HG03039 (cell line): ENCODE data around the gene NUP88.

Source experiments
- ATAC-seq: cut with Tn5 transposase; IDR thresholded peaks from one replicate; pipeline ENCODE4 v1.9.1; 2021; ENCODE audit warnings: mild to moderate bottlenecking, moderate library complexity; ENCODE audit not compliant: unreplicated experiment

Gene NUP88

GRCh38 chr17:5361426-5361825 is 58.0 kb downstream of the NUP88 start:
- ATAC-seq = no peak

DNA sequence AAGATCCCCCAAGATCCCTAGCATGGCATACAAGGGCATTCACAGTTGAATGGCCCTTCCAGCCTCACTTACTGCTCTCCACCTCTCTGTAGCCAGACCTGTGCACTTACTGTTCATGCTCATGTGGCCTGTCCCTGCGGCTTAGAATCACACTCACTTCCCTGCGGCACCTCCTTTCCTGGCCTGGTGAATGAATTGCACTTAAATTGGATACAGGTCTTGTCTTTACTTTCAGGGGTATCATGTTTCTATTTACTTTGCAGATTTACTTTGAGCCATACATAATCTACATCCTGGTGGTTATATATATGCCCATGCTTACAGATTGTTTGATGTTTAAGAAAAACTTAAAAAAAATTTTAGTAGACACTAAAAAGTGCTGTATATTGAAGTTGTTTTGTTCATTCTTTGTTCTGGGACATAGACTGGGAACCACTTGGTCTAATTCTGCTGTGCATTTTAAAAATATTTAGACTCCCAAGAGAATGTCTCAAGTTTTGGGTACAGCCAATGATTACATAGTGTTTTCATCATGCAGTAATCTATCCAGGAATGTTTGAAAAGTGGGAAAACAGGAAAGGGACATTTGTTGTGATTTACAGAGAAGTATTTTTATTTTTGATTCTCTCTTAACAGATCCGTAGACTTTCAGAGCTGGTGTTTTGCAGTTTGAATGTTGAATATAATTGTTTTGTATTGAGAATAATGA is 63.9 kb downstream of the NUP88 start:
- no peak for ATAC-seq

DNA sequence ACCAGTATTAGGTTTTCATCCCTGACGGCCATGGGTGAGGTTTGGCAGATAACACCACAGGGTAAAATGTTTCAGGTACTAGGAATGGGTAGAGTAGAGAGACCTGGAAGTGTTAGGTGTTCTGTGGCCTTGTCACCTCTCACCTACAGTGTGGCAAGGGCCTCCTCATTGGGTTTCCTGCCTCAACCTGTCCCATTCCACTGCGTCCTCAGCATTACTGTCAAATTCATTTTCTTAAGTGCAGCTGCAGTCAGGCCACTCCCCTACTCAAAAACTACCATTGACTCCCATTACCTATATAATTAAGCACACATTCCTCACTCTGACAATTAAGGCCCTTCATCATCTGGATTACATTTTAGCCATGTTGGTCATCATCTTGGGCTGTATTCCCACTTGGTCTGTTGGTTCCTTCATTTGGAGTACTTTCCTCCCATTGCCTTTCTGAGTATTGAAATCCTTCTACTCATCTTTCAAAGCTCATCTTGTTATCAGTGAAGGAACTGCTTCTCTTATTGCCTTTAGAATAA is 64.5 kb downstream of the NUP88 start:
- no peak for ATAC-seq

DNA sequence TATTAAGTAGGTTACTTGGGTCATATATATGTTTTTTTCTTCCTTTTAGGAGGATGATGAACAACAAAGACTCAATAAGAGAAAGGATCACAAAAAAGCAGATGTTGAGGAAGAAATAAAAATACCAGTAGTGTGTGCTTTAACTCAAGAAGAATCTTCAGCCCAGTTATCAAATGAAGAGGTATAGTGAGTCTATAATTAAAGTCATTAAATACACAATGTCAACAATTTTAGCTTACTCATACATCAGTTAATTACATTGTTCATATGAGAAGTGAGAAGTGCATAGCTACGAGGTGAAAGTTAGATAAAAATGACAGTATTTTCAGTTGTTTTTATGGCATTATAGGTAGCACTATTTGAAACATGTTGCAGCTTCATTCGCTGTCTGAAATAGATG is 65.2 kb downstream of the NUP88 start:
- no peak for ATAC-seq

DNA sequence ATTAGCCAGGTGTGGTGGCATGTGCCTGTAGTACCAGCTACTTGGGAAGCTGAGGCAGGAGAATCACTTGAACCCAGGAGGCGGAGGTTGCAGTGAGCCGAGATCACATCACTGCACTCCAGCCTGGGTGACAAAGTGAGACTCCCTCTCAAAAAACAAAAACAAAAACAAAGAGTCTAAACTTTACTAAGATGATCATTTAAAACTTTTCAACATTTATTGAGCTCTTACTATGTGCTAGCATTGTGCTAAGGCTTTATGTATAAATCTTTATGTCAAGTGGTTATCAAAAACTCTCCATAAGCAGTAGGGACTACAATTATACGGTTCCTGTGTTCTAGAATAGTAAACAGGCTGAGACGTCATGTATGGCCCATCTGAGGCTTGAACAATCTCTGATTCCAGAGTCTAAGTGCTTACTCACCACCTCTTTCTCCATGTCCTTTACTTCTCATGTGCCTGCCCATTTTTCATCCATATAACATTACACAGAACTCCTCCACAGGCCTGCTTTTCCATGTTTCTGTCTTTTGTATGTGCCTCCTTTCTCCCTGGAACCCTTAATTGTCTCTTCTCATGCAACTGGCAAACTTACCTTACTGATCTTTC is 66.7 kb downstream of the NUP88 start:
- ATAC-seq = no peak

DNA sequence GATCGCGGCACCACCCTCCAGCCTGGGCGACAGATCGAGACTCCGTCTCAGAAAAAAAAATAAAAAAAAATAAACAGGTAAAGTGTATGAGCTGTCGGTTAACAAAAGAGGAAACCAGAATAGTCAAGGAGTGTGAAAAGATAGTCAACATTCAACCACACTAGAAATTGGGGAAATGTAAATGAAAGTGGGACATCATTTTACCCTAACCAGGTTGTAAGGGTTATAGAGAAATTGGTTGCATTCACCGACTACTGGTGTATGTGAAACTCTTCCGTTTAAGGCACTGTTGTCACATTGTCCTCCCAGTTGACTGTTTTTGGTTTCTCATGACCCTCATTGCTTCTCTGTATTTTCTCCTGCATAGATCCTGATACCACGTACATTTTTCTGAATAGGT is 74.5 kb downstream of the NUP88 start:
- ATAC-seq = no peak
